Embryonic facial prominence (tissue), 1 donor: ENCODE measurements around the gene PKNOX2.

Experiments used
- DNase-seq: peaks from one replicate; pipeline ENCODE4 v3.0.0-alpha.2; 2016; ENCODE audit errors: extremely low spot score

Gene PKNOX2

GRCh38 chr11:125312812-125313211, 148.3 kb downstream of the PKNOX2 start:
- DNase-seq, result no peak

- DNase-seq, result no peak
These were observed 149.0 kb downstream of the PKNOX2 start for GRCh38 chr11:125313271-125314219.

GRCh38 chr11:125314276-125315078, 149.9 kb downstream of the PKNOX2 start:
- DNase-seq, result no peak

- DNase-seq, result no peak
These were observed 150.7 kb downstream of the PKNOX2 start for GRCh38 chr11:125315079-125315740.

GRCh38 chr11:125317416-125317815, 152.9 kb downstream of the PKNOX2 start:
- no peak for DNase-seq

GRCh38 chr11:125319649-125320048, 155.1 kb downstream of the PKNOX2 start:
- no peak for DNase-seq

GRCh38 chr11:125320347-125321076, 156.0 kb downstream of the PKNOX2 start:
- no peak for DNase-seq

- DNase-seq, result no peak
These were observed 157.7 kb downstream of the PKNOX2 start for GRCh38 chr11:125322289-125322688.

- DNase-seq, result no peak
These were observed 160.6 kb downstream of the PKNOX2 start for GRCh38 chr11:125325196-125325595.

GRCh38 chr11:125326126-125326525, 161.6 kb downstream of the PKNOX2 start:
- no peak for DNase-seq

GRCh38 chr11:125327518-125328224, 163.1 kb downstream of the PKNOX2 start:
- no peak for DNase-seq

- no peak for DNase-seq
These were observed 163.7 kb downstream of the PKNOX2 start for GRCh38 chr11:125328225-125328580.

GRCh38 chr11:125329786-125330185, 165.2 kb downstream of the PKNOX2 start:
- DNase-seq, result no peak

GRCh38 chr11:125330462-125331325, 166.1 kb downstream of the PKNOX2 start:
- no peak for DNase-seq

GRCh38 chr11:125331357-125332035, 166.9 kb downstream of the PKNOX2 start:
- DNase-seq, result no peak

- DNase-seq, result no peak
These were observed 168.3 kb downstream of the PKNOX2 start for GRCh38 chr11:125332821-125333220.

- no peak for DNase-seq
These were observed 169.0 kb downstream of the PKNOX2 start for GRCh38 chr11:125333354-125334073.

GRCh38 chr11:125335106-125335505, 170.6 kb downstream of the PKNOX2 start:
- no peak for DNase-seq
